Stimulated activated CD4-positive, alpha-beta T cell treated with anti-CD3 and anti-CD28 coated beads, Interleukin-2, amount 100 ng/mL, for 48 hours (primary cell): Measurements from ENCODE around the gene APBB1.
A peak's percentile ranks its signal among the peaks of the same experiment; 100 is the strongest.
"Not testable (repeated sequence)": the region's sequence is repeated elsewhere in the genome, so short reads cannot be mapped to it uniquely, and the experiment has no call there.

Experiments used
- DNase-seq, 2 donors: peaks; one replicate each; pipeline ENCODE4 v3.0.0-alpha.2; 2020

The APBB1 gene

DNA sequence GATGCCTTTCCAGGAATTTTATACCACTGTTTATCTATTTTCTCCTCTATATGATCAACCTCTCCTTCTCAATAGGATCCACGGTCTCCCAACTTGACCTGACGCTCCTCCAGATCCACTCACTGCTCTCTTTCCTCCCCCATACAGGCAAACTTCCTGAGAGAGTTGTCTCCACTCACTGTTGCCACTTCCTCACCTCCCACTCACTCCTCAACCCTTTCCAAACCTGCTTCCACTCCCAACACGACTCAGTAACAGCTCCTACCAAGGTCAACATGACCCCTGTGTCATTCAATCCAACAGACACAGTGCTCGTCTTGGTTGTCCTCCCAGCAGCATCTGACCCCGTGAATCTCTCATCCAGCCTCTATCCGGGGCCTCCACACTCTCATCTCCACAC, 3.1 kb downstream of the APBB1 start:
- DNase-seq = no peak

DNA sequence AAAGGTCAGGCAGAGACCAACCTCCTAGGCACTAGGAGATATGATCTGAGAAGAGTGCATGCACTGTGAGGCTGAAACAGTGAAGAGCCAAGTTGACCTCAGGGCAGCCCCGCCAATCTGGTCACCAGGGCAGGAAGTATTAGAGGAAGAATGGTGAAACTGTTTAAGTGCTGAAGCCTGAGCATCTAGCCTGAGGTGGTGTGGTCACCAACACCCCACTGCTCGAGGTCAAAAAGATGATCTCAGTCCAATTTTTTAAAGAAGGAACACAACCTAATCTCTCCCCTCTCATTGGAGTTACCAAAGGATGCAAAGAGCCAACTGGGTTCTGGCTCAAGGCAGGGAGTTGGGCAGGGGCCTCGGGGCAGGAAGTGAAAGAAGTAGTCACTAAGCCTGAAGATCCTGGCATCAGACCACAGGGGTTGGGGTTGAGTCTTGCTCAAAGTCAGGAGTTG, 4.0 kb downstream of the APBB1 start:
- no peak for DNase-seq

DNA sequence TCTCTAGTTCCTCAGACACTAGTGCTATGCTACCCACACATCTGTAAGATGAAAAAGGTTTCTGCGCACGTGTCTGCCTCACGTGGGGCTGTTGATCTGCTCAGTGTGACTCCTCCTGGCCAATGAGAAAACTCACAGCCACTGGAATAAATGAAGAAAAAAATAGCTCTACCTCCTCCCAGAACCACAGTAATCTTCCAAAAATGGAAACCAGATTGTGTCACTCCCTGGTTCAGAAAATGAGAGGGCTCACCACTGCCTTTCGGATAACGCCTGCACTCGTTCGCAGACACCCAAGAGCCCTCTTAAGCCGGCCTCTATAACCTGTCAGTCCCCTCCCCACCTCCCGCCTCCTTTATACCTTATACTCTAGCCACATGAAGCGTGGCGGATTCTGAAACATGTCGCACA, 5.1 kb downstream of the APBB1 start:
- DNase-seq = peak in 1 of 2 donors; percentile 49

- no peak for DNase-seq
These were observed 7.3 kb downstream of the APBB1 start for GRCh38 chr11:6411594-6412031.

DNA sequence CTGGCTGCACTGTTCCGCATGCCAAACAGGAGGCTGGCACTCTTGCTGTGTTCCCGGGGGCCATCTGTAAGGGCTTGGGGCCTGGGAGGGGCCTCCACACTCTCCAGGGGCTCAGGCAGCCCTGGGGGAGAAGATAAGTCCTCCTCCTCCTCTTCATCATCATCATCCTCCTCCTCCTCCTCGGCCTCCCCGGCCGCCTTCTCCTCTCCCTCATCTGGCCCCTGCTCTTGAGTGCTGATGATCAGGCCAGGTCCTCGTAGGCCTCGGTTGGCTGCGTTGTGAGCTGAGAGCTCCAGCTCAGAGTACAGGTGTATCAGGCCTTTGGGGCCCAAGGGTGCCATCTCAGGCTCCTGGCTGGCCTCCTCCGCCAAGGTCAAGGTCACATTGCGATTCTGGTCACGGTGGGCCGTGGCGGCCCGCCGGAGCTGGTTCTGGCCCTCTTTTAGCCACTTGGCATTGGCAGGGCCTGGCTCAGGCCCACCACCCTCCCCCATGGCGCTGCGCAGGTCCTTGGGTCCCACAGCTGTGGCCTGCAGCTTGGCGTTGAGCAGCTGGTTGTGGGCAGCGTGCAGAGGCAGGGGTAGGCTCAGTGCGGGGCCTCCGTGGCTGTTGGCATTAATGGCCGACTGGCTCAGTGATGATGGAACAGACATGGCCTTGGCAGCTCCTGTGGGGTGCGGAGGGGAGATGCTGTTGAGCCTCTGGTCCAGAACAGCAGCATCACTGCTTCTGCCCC, 8.0 kb downstream of the APBB1 start:
- DNase-seq = no peak

- DNase-seq = no peak
These were observed 12.5 kb downstream of the APBB1 start for GRCh38 chr11:6406370-6406769.

GRCh38 chr11:6405846-6406245, 13.0 kb downstream of the APBB1 start:
- DNase-seq = no peak

GRCh38 chr11:6405052-6405667, 13.7 kb downstream of the APBB1 start:
- no peak for DNase-seq

- no peak for DNase-seq
These were observed 14.4 kb downstream of the APBB1 start for GRCh38 chr11:6404342-6405051.

- DNase-seq = no peak
These were observed 15.4 kb downstream of the APBB1 start for GRCh38 chr11:6403539-6403938.

DNA sequence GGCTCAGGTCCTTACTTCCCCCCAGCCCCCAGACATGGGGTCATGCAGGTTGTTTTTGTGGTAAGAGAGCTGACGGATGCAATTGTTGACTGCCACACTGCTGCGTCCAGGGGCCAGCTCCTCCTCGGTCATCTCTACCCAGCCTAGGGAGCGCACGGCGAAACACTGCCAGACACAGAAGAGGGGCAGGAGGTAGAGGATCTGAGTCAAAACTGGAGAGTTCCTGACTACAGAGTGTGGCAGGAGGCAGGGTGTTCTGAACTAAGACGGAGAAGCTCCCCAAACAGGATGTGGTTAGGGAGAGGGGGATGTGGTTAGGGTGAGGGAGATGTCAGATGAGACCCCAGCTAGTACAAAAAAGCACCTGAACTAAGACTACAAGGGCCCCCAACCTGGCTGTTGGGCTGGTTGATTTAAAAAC, 16.3 kb downstream of the APBB1 start:
- DNase-seq = peak; percentile 39 to 50

- DNase-seq = no peak
These were observed 16.8 kb downstream of the APBB1 start for GRCh38 chr11:6402061-6402470.

DNA sequence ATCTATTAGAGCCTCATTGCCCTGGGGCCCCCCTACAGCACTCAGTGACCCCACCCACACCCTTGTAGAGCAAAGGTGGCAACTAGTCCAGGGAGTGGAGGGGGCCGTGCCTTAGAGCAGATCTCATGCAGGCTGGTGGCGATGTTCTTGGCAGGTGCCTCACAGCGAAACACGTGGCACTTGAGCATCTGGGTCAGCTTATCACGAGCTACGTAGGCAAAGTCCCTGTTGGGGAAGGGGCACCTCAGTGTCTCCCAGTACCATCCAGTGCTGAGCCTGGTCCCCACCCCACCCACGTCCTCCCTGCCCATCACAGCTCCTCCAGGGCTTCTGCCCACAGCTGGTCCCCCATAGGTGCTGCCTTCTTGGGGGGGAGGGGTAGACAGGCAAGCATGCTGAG, 17.4 kb downstream of the APBB1 start:
- no peak for DNase-seq

- DNase-seq = no peak
These were observed 18.2 kb downstream of the APBB1 start for GRCh38 chr11:6400431-6401345.

DNA sequence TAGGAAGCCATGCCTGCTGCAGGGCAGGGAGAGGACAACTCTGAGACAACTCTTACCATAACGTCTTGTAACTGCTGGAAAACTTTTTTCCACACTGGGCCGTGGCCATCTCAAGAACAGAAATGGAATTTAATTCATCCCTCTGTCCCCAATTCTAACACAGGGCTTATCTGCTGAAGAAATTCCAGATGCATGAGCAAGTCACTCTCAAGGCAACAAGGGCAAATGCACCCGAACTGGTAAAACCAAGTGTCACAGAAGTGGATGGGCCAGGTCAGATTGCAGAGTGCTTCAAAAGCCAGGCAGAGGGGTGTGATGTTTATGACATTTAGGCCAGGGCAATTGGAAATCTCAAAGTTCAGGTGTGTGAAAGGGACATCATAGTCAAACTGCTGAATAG, 21.3 kb downstream of the APBB1 start:
- no peak for DNase-seq

DNA sequence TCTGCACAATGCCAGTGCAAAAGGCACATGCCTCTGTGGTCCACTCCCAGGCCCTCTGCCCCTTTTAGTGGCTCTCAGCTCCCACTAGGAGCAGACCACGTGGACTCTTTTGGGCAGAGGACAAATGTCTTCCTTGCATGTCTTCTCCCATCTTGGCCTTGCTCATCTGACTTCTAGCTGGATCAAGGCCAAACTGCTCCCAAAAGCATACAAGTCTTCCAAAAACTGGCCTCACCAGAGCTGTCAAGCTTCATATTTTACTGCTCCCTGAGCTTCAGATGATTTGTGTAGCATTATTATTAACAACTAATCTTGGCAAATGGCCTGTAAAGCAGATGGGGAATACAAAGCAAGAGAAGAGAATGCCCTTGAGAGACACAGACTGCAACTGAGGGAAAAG, 21.7 kb downstream of the APBB1 start:
- DNase-seq = no peak

- no peak for DNase-seq
These were observed 23.3 kb downstream of the APBB1 start for GRCh38 chr11:6395470-6396060.

- no peak for DNase-seq
These were observed 24.8 kb downstream of the APBB1 start for GRCh38 chr11:6393989-6394670.

- DNase-seq = not testable (repeated sequence)
These were observed 26.6 kb downstream of the APBB1 start for GRCh38 chr11:6392251-6392650.

- DNase-seq = no peak
These were observed 27.3 kb downstream of the APBB1 start for GRCh38 chr11:6391537-6392134.

GRCh38 chr11:6390718-6391469, 28.0 kb downstream of the APBB1 start:
- DNase-seq = no peak
